ENCODE results near the gene CGN. TPM values are rescaled to one million over a fixed set of nuclear protein-coding genes. Genes with fewer than 3 reads are reported as not detected.

Gene CGN
- polyA plus RNA-seq, 1 donor from 2014 or later = 4.4 TPM

- Histone ChIP-seq H2AFZ (ENCODE audit: low read depth, low read length) (no peak overlapping the region), H4K20me1 (ENCODE audit: insufficient read depth) (no peaks in the 10 kb centered on the region), H3F3A (ENCODE audit: insufficient read depth, low read length, poor library complexity, severe bottlenecking) (no peaks in the 10 kb centered on the region), H3K9me3 (ENCODE audit: low read length) (peaks cover 5% of the 10 kb centered on the region), H3K4me3 (ENCODE audit: low read length) (no peak overlapping the region), H3K36me3 (ENCODE audit: insufficient read depth, low read length) (no peaks in the 10 kb centered on the region), H3K9ac (ENCODE audit: low read length) (no peak overlapping the region), H3K27ac (ENCODE audit: low read length) (no peak overlapping the region), H3K4me2 (ENCODE audit: low read length) (no peak overlapping the region), H3K9me2 (ENCODE audit: insufficient read depth, low read length) (no peaks in the 10 kb centered on the region), H3K27me3 (ENCODE audit: insufficient read depth, low read depth, low read length) (no peaks in the 10 kb centered on the region), H3K79me2 (replicated peaks; ENCODE audit: insufficient read depth, low read length) (no peaks in the 10 kb centered on the region)
- TF ChIP-seq, protein P1, sequence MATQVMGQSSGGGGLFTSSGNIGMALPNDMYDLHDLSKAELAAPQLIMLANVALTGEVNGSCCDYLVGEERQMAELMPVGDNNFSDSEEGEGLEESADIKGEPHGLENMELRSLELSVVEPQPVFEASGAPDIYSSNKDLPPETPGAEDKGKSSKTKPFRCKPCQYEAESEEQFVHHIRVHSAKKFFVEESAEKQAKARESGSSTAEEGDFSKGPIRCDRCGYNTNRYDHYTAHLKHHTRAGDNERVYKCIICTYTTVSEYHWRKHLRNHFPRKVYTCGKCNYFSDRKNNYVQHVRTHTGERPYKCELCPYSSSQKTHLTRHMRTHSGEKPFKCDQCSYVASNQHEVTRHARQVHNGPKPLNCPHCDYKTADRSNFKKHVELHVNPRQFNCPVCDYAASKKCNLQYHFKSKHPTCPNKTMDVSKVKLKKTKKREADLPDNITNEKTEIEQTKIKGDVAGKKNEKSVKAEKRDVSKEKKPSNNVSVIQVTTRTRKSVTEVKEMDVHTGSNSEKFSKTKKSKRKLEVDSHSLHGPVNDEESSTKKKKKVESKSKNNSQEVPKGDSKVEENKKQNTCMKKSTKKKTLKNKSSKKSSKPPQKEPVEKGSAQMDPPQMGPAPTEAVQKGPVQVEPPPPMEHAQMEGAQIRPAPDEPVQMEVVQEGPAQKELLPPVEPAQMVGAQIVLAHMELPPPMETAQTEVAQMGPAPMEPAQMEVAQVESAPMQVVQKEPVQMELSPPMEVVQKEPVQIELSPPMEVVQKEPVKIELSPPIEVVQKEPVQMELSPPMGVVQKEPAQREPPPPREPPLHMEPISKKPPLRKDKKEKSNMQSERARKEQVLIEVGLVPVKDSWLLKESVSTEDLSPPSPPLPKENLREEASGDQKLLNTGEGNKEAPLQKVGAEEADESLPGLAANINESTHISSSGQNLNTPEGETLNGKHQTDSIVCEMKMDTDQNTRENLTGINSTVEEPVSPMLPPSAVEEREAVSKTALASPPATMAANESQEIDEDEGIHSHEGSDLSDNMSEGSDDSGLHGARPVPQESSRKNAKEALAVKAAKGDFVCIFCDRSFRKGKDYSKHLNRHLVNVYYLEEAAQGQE (IDR thresholded peaks at IDR 0.05; ENCODE audit: borderline replicate concordance) = no peak
- TF ChIP-seq EP300 (conservative IDR thresholded peaks at IDR 0.05; ENCODE audit: poor library complexity, severe bottlenecking) (no peak), MXI1 (conservative IDR thresholded peaks at IDR 0.05; ENCODE audit: poor library complexity, severe bottlenecking) (no peak), EZH2 (IDR thresholded peaks at IDR 0.05; ENCODE audit: borderline replicate concordance, insufficient read depth, low read length, poor library complexity, severe bottlenecking) (no peak), POLR2AphosphoS5 (IDR thresholded peaks at IDR 0.05) (no peak), TAF1 (IDR thresholded peaks at IDR 0.05; ENCODE audit: low read depth) (no peak), SMC3 (conservative IDR thresholded peaks at IDR 0.05; ENCODE audit: poor library complexity) (no peak), RAD21 (conservative IDR thresholded peaks at IDR 0.05) (no peak), CTCF (IDR thresholded peaks at IDR 0.05; ENCODE audit: poor library complexity, severe bottlenecking) (no peak)
These were observed 31.7 kb upstream of the CGN start for GRCh38 chr1:151479462-151479861.

- Histone ChIP-seq H4K20me1 (ENCODE audit: insufficient read depth) (no peaks in the 10 kb centered on the region), H3K4me3 (ENCODE audit: low read length) (no peak overlapping the region), H3F3A (ENCODE audit: insufficient read depth, low read length, poor library complexity, severe bottlenecking) (no peaks in the 10 kb centered on the region), H3K9ac (ENCODE audit: low read length) (no peak overlapping the region), H3K9me2 (ENCODE audit: insufficient read depth, low read length) (no peaks in the 10 kb centered on the region), H3K27me3 (ENCODE audit: insufficient read depth, low read depth, low read length) (no peaks in the 10 kb centered on the region), H3K36me3 (ENCODE audit: insufficient read depth, low read length) (no peaks in the 10 kb centered on the region), H3K27ac (ENCODE audit: low read length) (no peak overlapping the region), H2AFZ (ENCODE audit: low read depth, low read length) (no peak overlapping the region), H3K9me3 (ENCODE audit: low read length) (peaks cover 5% of the 10 kb centered on the region), H3K79me2 (replicated peaks; ENCODE audit: insufficient read depth, low read length) (no peaks in the 10 kb centered on the region), H3K4me2 (ENCODE audit: low read length) (no peak overlapping the region)
- TF ChIP-seq EZH2 (IDR thresholded peaks at IDR 0.05; ENCODE audit: borderline replicate concordance, insufficient read depth, low read length, poor library complexity, severe bottlenecking) = no peak
- TF ChIP-seq, protein P1 (IDR thresholded peaks at IDR 0.05; ENCODE audit: borderline replicate concordance) = no peak
- no peak for TF ChIP-seq RAD21 (conservative IDR thresholded peaks at IDR 0.05)
- TF ChIP-seq EP300 (conservative IDR thresholded peaks at IDR 0.05; ENCODE audit: poor library complexity, severe bottlenecking) = no peak
- no peak for TF ChIP-seq CTCF (IDR thresholded peaks at IDR 0.05; ENCODE audit: poor library complexity, severe bottlenecking)
- no peak for TF ChIP-seq SMC3 (conservative IDR thresholded peaks at IDR 0.05; ENCODE audit: poor library complexity)
- TF ChIP-seq POLR2AphosphoS5 (IDR thresholded peaks at IDR 0.05) = no peak
- TF ChIP-seq MXI1 (conservative IDR thresholded peaks at IDR 0.05; ENCODE audit: poor library complexity, severe bottlenecking) = no peak
- TF ChIP-seq TAF1 (IDR thresholded peaks at IDR 0.05; ENCODE audit: low read depth) = no peak
These were observed 29.2 kb upstream of the CGN start for GRCh38 chr1:151482017-151482416.

Measured in neural cell (in vitro differentiated cells).